ENCODE data around the gene PTGFRN. TPM values are rescaled to one million over a fixed set of nuclear protein-coding genes. Genes with fewer than 3 reads are reported as not detected.
A peak's percentile ranks its signal among the peaks of the same experiment; 100 is the strongest.

PTGFRN gene
- total RNA-seq, 2 donors from 2014 or later, result 2.2 to 6.4 TPM

GRCh38 chr1:116900471-116901365 is 9.0 kb upstream of the PTGFRN start:
- no peak for ATAC-seq
- Mint-ChIP-seq H3K36me3 (no peaks in the 10 kb centered on the region), H3K9me3 (no peaks in the 10 kb centered on the region), H3K4me3 (no peak overlapping the region), H3K4me1 (ENCODE audit: low read depth in 2 of 2) (peaks cover 0 to 2% of the 10 kb centered on the region in 2 donors), H3K27ac (no peak overlapping the region), H3K27me3 (peaks cover 7 to 11% of the 10 kb centered on the region in 2 donors)
- no peak for DNase-seq (ENCODE audit: low spot score)

- ATAC-seq, result no peak
- Mint-ChIP-seq H3K9me3 (no peaks in the 10 kb centered on the region), H3K27ac (no peak overlapping the region), H3K36me3 (no peaks in the 10 kb centered on the region), H3K4me1 (ENCODE audit: low read depth in 2 of 2) (peaks cover 0 to 2% of the 10 kb centered on the region in 2 donors), H3K4me3 (no peak overlapping the region), H3K27me3 (peaks cover 7 to 11% of the 10 kb centered on the region in 2 donors)
- no peak for DNase-seq (ENCODE audit: low spot score)
Measured at GRCh38 chr1:116902027-116902426, 7.7 kb upstream of the PTGFRN start.

- Mint-ChIP-seq H3K27ac (no peak overlapping the region), H3K9me3 (no peaks in the 10 kb centered on the region), H3K36me3 (no peaks in the 10 kb centered on the region), H3K27me3 (peaks cover 12 to 14% of the 10 kb centered on the region in 2 donors), H3K4me1 (ENCODE audit: low read depth in 2 of 2) (peaks cover 0 to 2% of the 10 kb centered on the region in 2 donors), H3K4me3 (no peak overlapping the region)
- ATAC-seq (no peak), DNase-seq (ENCODE audit: low spot score) (no peak)
Measured at GRCh38 chr1:116902723-116903383, 6.9 kb upstream of the PTGFRN start.

GRCh38 chr1:116904791-116905320 is 4.9 kb upstream of the PTGFRN start:
- Mint-ChIP-seq H3K4me3 (no peak overlapping the region), H3K27me3 (peaks cover 20 to 26% of the 10 kb centered on the region in 2 donors), H3K4me1 (ENCODE audit: low read depth in 2 of 2) (peaks cover 5 to 6% of the 10 kb centered on the region in 2 donors)

GRCh38 chr1:116906812-116907211 is 2.9 kb upstream of the PTGFRN start:
- DNase-seq (ENCODE audit: low spot score), result no peak
- no peak overlapping the region for H3K4me3 Mint-ChIP-seq
- no peak for ATAC-seq
- H3K27ac Mint-ChIP-seq, result no peak overlapping the region
- H3K9me3 Mint-ChIP-seq, result no peaks in the 10 kb centered on the region
- H3K4me1 Mint-ChIP-seq (ENCODE audit: low read depth in 2 of 2), result peaks cover 5 to 6% of the 10 kb centered on the region in 2 donors
- peaks cover 16 to 20% of the 10 kb centered on the region in 2 donors for H3K27me3 Mint-ChIP-seq
- H3K36me3 Mint-ChIP-seq, result no peaks in the 10 kb centered on the region

More at GRCh38 chr1:116904791-116905320, 4.9 kb upstream of the PTGFRN start:
- no peaks in the 10 kb centered on the region for H3K9me3 Mint-ChIP-seq
- no peak overlapping the region for H3K27ac Mint-ChIP-seq
- ATAC-seq (no peak), DNase-seq (ENCODE audit: low spot score) (no peak)
- H3K36me3 Mint-ChIP-seq, result no peaks in the 10 kb centered on the region

GRCh38 chr1:116907351-116907750 is 2.4 kb upstream of the PTGFRN start:
- H3K27ac Mint-ChIP-seq, result no peak overlapping the region
- H3K27me3 Mint-ChIP-seq, result peaks cover 13 to 20% of the 10 kb centered on the region in 2 donors
- ATAC-seq (no peak), DNase-seq (ENCODE audit: low spot score) (no peak)
- H3K9me3 Mint-ChIP-seq, result no peaks in the 10 kb centered on the region
- peaks cover 5 to 6% of the 10 kb centered on the region in 2 donors for H3K4me1 Mint-ChIP-seq (ENCODE audit: low read depth in 2 of 2)
- no peaks in the 10 kb centered on the region for H3K36me3 Mint-ChIP-seq
- H3K4me3 Mint-ChIP-seq, result no peak overlapping the region

GRCh38 chr1:116908266-116908665 is 1.4 kb upstream of the PTGFRN start:
- Mint-ChIP-seq H3K27me3 (peaks cover 9 to 20% of the 10 kb centered on the region in 2 donors), H3K4me3 (no peak overlapping the region), H3K27ac (no peak overlapping the region), H3K36me3 (no peaks in the 10 kb centered on the region), H3K4me1 (ENCODE audit: low read depth in 2 of 2) (peaks cover 3 to 6% of the 10 kb centered on the region in 2 donors), H3K9me3 (no peaks in the 10 kb centered on the region)
- no peak for DNase-seq (ENCODE audit: low spot score)
- ATAC-seq, result no peak

- H3K36me3 Mint-ChIP-seq, result no peaks in the 10 kb centered on the region
- no peak for DNase-seq (ENCODE audit: low spot score)
- peak overlapping the region in 1 of 2 donors; percentile 26 for H3K27ac Mint-ChIP-seq
- no peaks in the 10 kb centered on the region for H3K9me3 Mint-ChIP-seq
- peaks cover 3 to 6% of the 10 kb centered on the region in 2 donors for H3K4me1 Mint-ChIP-seq (ENCODE audit: low read depth in 2 of 2)
- no peak for ATAC-seq
- peaks cover 9 to 20% of the 10 kb centered on the region in 2 donors for H3K27me3 Mint-ChIP-seq
- H3K4me3 Mint-ChIP-seq, result peak overlapping the region; percentile 56
Measured at GRCh38 chr1:116908820-116909511, 750 bp upstream of the PTGFRN start.

GRCh38 chr1:116910379-116911187 is 867 bp downstream of the PTGFRN start:
- no peak overlapping the region for H3K4me3 Mint-ChIP-seq
- DNase-seq (ENCODE audit: low spot score) (no peak), ATAC-seq (peak; percentile 56 to 68)
- H3K27me3 Mint-ChIP-seq, result peaks cover 9 to 20% of the 10 kb centered on the region in 2 donors
- no peaks in the 10 kb centered on the region for H3K9me3 Mint-ChIP-seq
- peaks cover 3 to 6% of the 10 kb centered on the region in 2 donors for H3K4me1 Mint-ChIP-seq (ENCODE audit: low read depth in 2 of 2)
- H3K36me3 Mint-ChIP-seq, result no peaks in the 10 kb centered on the region
- H3K27ac Mint-ChIP-seq, result no peak overlapping the region

GRCh38 chr1:116911188-116911553 is 1.5 kb downstream of the PTGFRN start:
- Mint-ChIP-seq H3K9me3 (no peaks in the 10 kb centered on the region), H3K4me3 (no peak overlapping the region), H3K36me3 (no peaks in the 10 kb centered on the region), H3K27me3 (peaks cover 9 to 20% of the 10 kb centered on the region in 2 donors), H3K4me1 (ENCODE audit: low read depth in 2 of 2) (peaks cover 3 to 6% of the 10 kb centered on the region in 2 donors), H3K27ac (no peak overlapping the region)
- ATAC-seq (no peak), DNase-seq (ENCODE audit: low spot score) (no peak)

GRCh38 chr1:116911779-116912469 is 2.2 kb downstream of the PTGFRN start:
- ATAC-seq, result no peak
- Mint-ChIP-seq H3K27ac (no peak overlapping the region), H3K4me3 (no peak overlapping the region), H3K27me3 (peaks cover 9 to 20% of the 10 kb centered on the region in 2 donors), H3K4me1 (ENCODE audit: low read depth in 2 of 2) (peaks cover 3 to 6% of the 10 kb centered on the region in 2 donors), H3K36me3 (no peaks in the 10 kb centered on the region), H3K9me3 (no peaks in the 10 kb centered on the region)
- DNase-seq (ENCODE audit: low spot score), result no peak

GRCh38 chr1:116912846-116913245 is 3.1 kb downstream of the PTGFRN start:
- no peak for ATAC-seq
- Mint-ChIP-seq H3K27ac (no peak overlapping the region), H3K27me3 (peaks cover 6 to 14% of the 10 kb centered on the region in 2 donors)

More at GRCh38 chr1:116912846-116913245, 3.1 kb downstream of the PTGFRN start:
- H3K4me1 Mint-ChIP-seq (ENCODE audit: low read depth in 2 of 2), result peaks cover 3 to 6% of the 10 kb centered on the region in 2 donors
- H3K9me3 Mint-ChIP-seq, result no peaks in the 10 kb centered on the region
- H3K4me3 Mint-ChIP-seq, result no peak overlapping the region
- DNase-seq (ENCODE audit: low spot score), result no peak
- H3K36me3 Mint-ChIP-seq, result no peaks in the 10 kb centered on the region
